Liver (tissue), 3 donors: Measurements from ENCODE around the gene ACTR1B.

ENCODE experiments used
- CTCF ChIP-seq: fragments of 150-350 bp; IDR thresholded peaks from 2 replicates; pipeline ENCODE4 v1.5.1; 2017; ENCODE audit warnings: improper control_type of control experiment, low read depth, low read length; ENCODE audit not compliant: missing input control
- MAX ChIP-seq: IDR thresholded peaks from 2 replicates; pipeline ENCODE4 v1.6.1; 2016; ENCODE audit warnings: antibody characterized with exemption
- RAD21 ChIP-seq, 2 donors: IDR thresholded peaks; 2 replicates each; pipeline ENCODE4 v1.6.1; 2016; ENCODE audit warnings: antibody characterized with exemption in 2 of 2, mild to moderate bottlenecking in 2 of 2
- TAF1 ChIP-seq: conservative IDR thresholded peaks from 2 replicates; pipeline ENCODE4 v1.6.1; 2016; ENCODE audit warnings: antibody characterized with exemption, mild to moderate bottlenecking
- donor health status: healthy.
- donor health status: healthy.

GRCh38 chr2:97654791-97655190 lies 9.1 kb downstream of the ACTR1B start:
- TF ChIP-seq RAD21 (IDR thresholded peaks at IDR 0.05) (no peak), MAX (no peak), TAF1 (no peak), CTCF (no peak)
